Body of pancreas (tissue), 4 donors: ENCODE measurements around the gene RNF212B. TPM values are rescaled to one million over a fixed set of nuclear protein-coding genes. Genes with fewer than 3 reads are reported as not detected.

Source experiments
- ATAC-seq: fragments of 150-250 bp; one replicate; pipeline ENCODE4 v1.9.1; 2016
- DNase-seq, 4 donors: peaks; one replicate each; pipeline ENCODE4 v3.0.0-alpha.2; 2019
- H3K27ac ChIP-seq, 4 donors: fragments of 200-600 bp; sonication (generic); 1 replicate in 3 of 4; 2 replicates in 1 of 4; pipeline versions ENCODE4 v1.5.1 to v1.6.1; 2016 to 2019; ENCODE audit warnings: mild to moderate bottlenecking in 1 of 4, mixed read lengths in 1 of 4, moderate library complexity in 1 of 4
- H3K27me3 ChIP-seq, 2 donors: fragments of 200-600 bp; sonication (generic); one replicate each; pipeline ENCODE4 v1.6.0; 2016; ENCODE audit warnings: mild to moderate bottlenecking in 1 of 2
- H3K36me3 ChIP-seq, 2 donors: fragments of 200-600 bp; sonication (generic); replicated peaks in 1 of 2; 2 replicates each; pipeline ENCODE4 v1.5.1; 2016; ENCODE audit warnings: low read depth in 2 of 2; ENCODE audit not compliant: insufficient read depth in 1 of 2
- H3K4me1 ChIP-seq: fragments of 200-600 bp; sonication (generic); one replicate; pipeline ENCODE4 v1.6.0; 2016
- H3K4me3 ChIP-seq, 2 donors: fragments of 200-600 bp; sonication (generic); 1 replicate in 1 of 2; 2 replicates in 1 of 2; pipeline ENCODE4 v1.5.1; 2016 to 2019
- H3K9me3 ChIP-seq, 3 donors: fragments of 200-600 bp; sonication (generic); 1 replicate in 2 of 3; 2 replicates in 1 of 3; pipeline ENCODE4 v1.5.1; 2016
- CTCF ChIP-seq, 7 experiments: fragments of 450-650 bp in 4 of 7; fragments of 200-600 bp in 3 of 7; sonication (generic) in 3 of 7; IDR thresholded peaks; one replicate each; pipeline ENCODE4 v1.5.1; 2016 to 2019; ENCODE audit warnings: antibody characterized with exemption in 7 of 7
- POLR2A ChIP-seq, 3 donors: fragments of 450-650 bp; IDR thresholded peaks; one replicate each; pipeline ENCODE4 v1.6.1; 2016; ENCODE audit warnings: antibody characterized with exemption in 3 of 3, mild to moderate bottlenecking in 2 of 3
- WGBS, 2 donors: methylation state at CpG; one replicate each; pipeline ENCODE4 v1.1.5; 2017; 5-methylcytosine and 5-hydroxymethylcytosine counted together
- intact Hi-C: fragments of 100-400 bp; cut with DNase I; formaldehyde crosslinking; loops from one replicate; pipeline ENCODE4 v1.15.1; 2023
- total RNA-seq, 2 donors: library from RNA; depleted of rRNA; stranded (reverse); fragments of >200 nt; gene quantifications; one replicate each; pipeline ENCODE4 v1.1.0, GENCODE V29; 2016

Gene RNF212B
- total RNA-seq, 2 donors from 2014 or later, result not detected

GRCh38 chr14:23294734-23295561 is 57.2 kb downstream of the RNF212B start:
- ATAC-seq (peak; percentile 84), DNase-seq (peak; percentile 54 to 72 (median 61))
- Histone ChIP-seq H3K27me3 (no peaks in the 10 kb centered on the region), H3K36me3 (no peaks in the 10 kb centered on the region), H3K4me3 (no peak overlapping the region), H3K9me3 (no peaks in the 10 kb centered on the region), H3K27ac (peak overlapping the region in 1 of 4 donors; percentile 6), H3K4me1 (peaks cover 22% of the 10 kb centered on the region)
- WGBS, 2 donors, result 22 to 27% methylated on average over 23 to 24 of the region's 24 CpGs
- peak in 2 of 3 donors; percentile 17 to 23 for TF ChIP-seq POLR2A (IDR thresholded peaks at IDR 0.05)
- peak; percentile 68 to 99 (median 89) for TF ChIP-seq CTCF (IDR thresholded peaks at IDR 0.05)
- intact Hi-C loops, result no loop called here

- no peak for DNase-seq
- Histone ChIP-seq H3K27ac (no peak overlapping the region), H3K4me3 (no peak overlapping the region), H3K9me3 (no peaks in the 10 kb centered on the region), H3K27me3 (no peaks in the 10 kb centered on the region), H3K36me3 (no peaks in the 10 kb centered on the region), H3K4me1 (peaks cover 30% of the 10 kb centered on the region)
- no peak for ATAC-seq
- intact Hi-C loops, result no loop called here
- TF ChIP-seq POLR2A (IDR thresholded peaks at IDR 0.05) (no peak), CTCF (IDR thresholded peaks at IDR 0.05) (no peak)
- WGBS, 2 donors, result 89 to 90% methylated on average over 7 of the region's 7 CpGs
Observed at GRCh38 chr14:23296012-23296777, 58.5 kb downstream of the RNF212B start.

- Histone ChIP-seq H3K36me3 (no peaks in the 10 kb centered on the region), H3K9me3 (no peaks in the 10 kb centered on the region), H3K27me3 (no peaks in the 10 kb centered on the region), H3K4me3 (no peak overlapping the region), H3K27ac (no peak overlapping the region), H3K4me1 (peaks cover 30% of the 10 kb centered on the region)
- ATAC-seq (no peak), DNase-seq (no peak)
- intact Hi-C loops, result no loop called here
- WGBS, 2 donors, result 84 to 85% methylated on average over 4 to 7 of the region's 7 CpGs
- TF ChIP-seq CTCF (IDR thresholded peaks at IDR 0.05), result no peak
- no peak for TF ChIP-seq POLR2A (IDR thresholded peaks at IDR 0.05)
Observed at GRCh38 chr14:23297096-23297495, 59.4 kb downstream of the RNF212B start.

- Histone ChIP-seq H3K27me3 (no peaks in the 10 kb centered on the region), H3K36me3 (no peaks in the 10 kb centered on the region), H3K9me3 (no peaks in the 10 kb centered on the region), H3K27ac (no peak overlapping the region), H3K4me1 (peaks cover 31% of the 10 kb centered on the region), H3K4me3 (no peak overlapping the region)
- ATAC-seq (no peak), DNase-seq (no peak)
- TF ChIP-seq CTCF (IDR thresholded peaks at IDR 0.05) (no peak), POLR2A (IDR thresholded peaks at IDR 0.05) (no peak)
- WGBS, 2 donors, result 75 to 84% methylated on average over 7 of the region's 7 CpGs
- intact Hi-C loops, result no loop called here
Observed at GRCh38 chr14:23297611-23298277, 60.0 kb downstream of the RNF212B start.
